Hepatocyte (in vitro differentiated cells): ENCODE data around the gene NPAS3. TPM values are rescaled to one million over a fixed set of nuclear protein-coding genes. Genes with fewer than 3 reads are reported as not detected.

Experiments used
- DNase-seq: peaks from one replicate; pipeline ENCODE4 v3.0.0-alpha.2; 2016; ENCODE audit warnings: low spot score
- H2AFZ ChIP-seq: fragments of 200-600 bp; sonication (generic); 2 replicates; pipeline ENCODE4 v1.6.0; 2016; ENCODE audit warnings: antibody characterized with exemption, mild to moderate bottlenecking
- H3K27ac ChIP-seq: fragments of 200-600 bp; sonication (generic); 2 replicates; pipeline ENCODE4 v1.5.1; 2016; ENCODE audit warnings: mild to moderate bottlenecking
- H3K27me3 ChIP-seq: fragments of 200-600 bp; sonication (generic); 2 replicates; pipeline ENCODE4 v1.6.1; 2016
- H3K36me3 ChIP-seq: fragments of 200-600 bp; sonication (generic); replicated peaks from 2 replicates; pipeline ENCODE4 v1.5.1; 2016; ENCODE audit warnings: low read depth; ENCODE audit not compliant: insufficient read depth
- H3K4me1 ChIP-seq: fragments of 200-600 bp; sonication (generic); 2 replicates; pipeline ENCODE4 v1.5.1; 2016; ENCODE audit warnings: mild to moderate bottlenecking, moderate library complexity; ENCODE audit not compliant: insufficient read depth
- H3K4me2 ChIP-seq: fragments of 200-600 bp; sonication (generic); 2 replicates; pipeline ENCODE4 v1.6.0; 2016
- H3K4me3 ChIP-seq: fragments of 200-600 bp; sonication (generic); 2 replicates; pipeline ENCODE4 v1.5.1; 2016; ENCODE audit warnings: mild to moderate bottlenecking
- H3K79me2 ChIP-seq: fragments of 200-600 bp; sonication (generic); 2 replicates; pipeline ENCODE4 v1.6.0; 2017; ENCODE audit warnings: mild to moderate bottlenecking
- H3K9me2 ChIP-seq: fragments of 200-600 bp; sonication (generic); replicated peaks from 2 replicates; pipeline ENCODE4 v1.6.0; 2017; ENCODE audit warnings: mild to moderate bottlenecking; ENCODE audit not compliant: insufficient read depth
- H3K9me3 ChIP-seq: fragments of 200-600 bp; sonication (generic); 2 replicates; pipeline ENCODE4 v1.5.1; 2016; ENCODE audit warnings: low read depth, mild to moderate bottlenecking
- H4K20me1 ChIP-seq: fragments of 200-600 bp; sonication (generic); 2 replicates; pipeline ENCODE4 v1.6.0; 2016; ENCODE audit warnings: mild to moderate bottlenecking; ENCODE audit not compliant: insufficient read depth, poor library complexity, severe bottlenecking
- EZH2 ChIP-seq: fragments of 200-600 bp; sonication (generic); IDR thresholded peaks from 2 replicates; pipeline ENCODE4 v1.6.1; 2016; ENCODE audit warnings: antibody characterized with exemption, mild to moderate bottlenecking, borderline replicate concordance
- EZH2phosphoT487 ChIP-seq: fragments of 200-600 bp; sonication (generic); IDR thresholded peaks from one replicate; pipeline ENCODE4 v1.6.1; 2018; ENCODE audit warnings: antibody characterized with exemption, mild to moderate bottlenecking, low read depth, moderate library complexity; ENCODE audit not compliant: unreplicated experiment, severe bottlenecking
- WGBS: methylation state at CpG from one replicate; pipeline ENCODE4 v1.1.6; 2016; ENCODE audit warnings: low lambda C conversion rate; ENCODE audit errors: missing lambda C conversion rate; 5-methylcytosine and 5-hydroxymethylcytosine counted together
- polyA plus RNA-seq: library from polyadenylated mRNA; unstranded; fragments of >200 nt; fragmentation: Nextera tagmentation; extraction: Ambion mirVana; gene quantifications from 2 replicates; pipeline ENCODE4 v1.2.1, GENCODE V29; 2016
- total RNA-seq: library from RNA; depleted of rRNA; stranded (reverse); fragments of >200 nt; gene quantifications from 2 replicates; pipeline ENCODE4 v1.2.3, GENCODE V29; 2014
- TF ChIP-seq, protein P1 (sequence below): fragments of 200-600 bp; sonication (generic); IDR thresholded peaks from 2 replicates; pipeline ENCODE4 v1.5.1; 2016; ENCODE audit warnings: antibody characterized with exemption, mild to moderate bottlenecking; ENCODE audit not compliant: poor library complexity

NPAS3 gene
- total and polyA plus RNA-seq, 2 experiments from 2014 or later = 0.11 to 1.1 TPM

DNA sequence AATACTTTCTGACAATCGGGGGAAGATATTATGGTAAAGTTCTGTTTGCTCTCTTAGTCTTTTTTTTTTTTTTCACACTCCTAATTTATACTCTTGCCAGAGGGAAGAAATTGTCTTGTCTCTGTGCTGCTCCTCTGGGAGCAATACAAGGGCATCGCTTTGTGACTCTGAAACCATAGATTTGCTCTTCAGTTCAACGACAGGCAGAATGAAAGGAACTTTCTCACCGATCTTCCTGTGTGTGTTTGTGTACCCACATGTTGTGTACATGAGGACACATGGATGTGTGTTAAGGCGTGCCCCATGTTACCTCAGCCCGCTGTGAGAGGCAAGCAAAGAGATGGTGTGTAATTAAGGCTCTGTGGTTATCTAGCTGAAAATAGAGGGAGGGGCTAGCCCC lies 554.6 kb downstream of the NPAS3 start:
- no peaks in the 10 kb centered on the region for H3K27me3 ChIP-seq
- WGBS = 70% methylated on average over 6 of the region's 6 CpGs
- TF ChIP-seq EZH2phosphoT487 = no peak
- TF ChIP-seq, protein P1, sequence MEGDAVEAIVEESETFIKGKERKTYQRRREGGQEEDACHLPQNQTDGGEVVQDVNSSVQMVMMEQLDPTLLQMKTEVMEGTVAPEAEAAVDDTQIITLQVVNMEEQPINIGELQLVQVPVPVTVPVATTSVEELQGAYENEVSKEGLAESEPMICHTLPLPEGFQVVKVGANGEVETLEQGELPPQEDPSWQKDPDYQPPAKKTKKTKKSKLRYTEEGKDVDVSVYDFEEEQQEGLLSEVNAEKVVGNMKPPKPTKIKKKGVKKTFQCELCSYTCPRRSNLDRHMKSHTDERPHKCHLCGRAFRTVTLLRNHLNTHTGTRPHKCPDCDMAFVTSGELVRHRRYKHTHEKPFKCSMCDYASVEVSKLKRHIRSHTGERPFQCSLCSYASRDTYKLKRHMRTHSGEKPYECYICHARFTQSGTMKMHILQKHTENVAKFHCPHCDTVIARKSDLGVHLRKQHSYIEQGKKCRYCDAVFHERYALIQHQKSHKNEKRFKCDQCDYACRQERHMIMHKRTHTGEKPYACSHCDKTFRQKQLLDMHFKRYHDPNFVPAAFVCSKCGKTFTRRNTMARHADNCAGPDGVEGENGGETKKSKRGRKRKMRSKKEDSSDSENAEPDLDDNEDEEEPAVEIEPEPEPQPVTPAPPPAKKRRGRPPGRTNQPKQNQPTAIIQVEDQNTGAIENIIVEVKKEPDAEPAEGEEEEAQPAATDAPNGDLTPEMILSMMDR = no peak
- no peak for TF ChIP-seq EZH2
- no peaks in the 10 kb centered on the region for H3K36me3 ChIP-seq
- no peaks in the 10 kb centered on the region for H4K20me1 ChIP-seq
- H3K79me2 ChIP-seq = no peaks in the 10 kb centered on the region
- DNase-seq = no peak
- H2AFZ ChIP-seq = no peak overlapping the region
- no peak overlapping the region for H3K27ac ChIP-seq
- no peaks in the 10 kb centered on the region for H3K9me3 ChIP-seq
- H3K4me1 ChIP-seq = no peaks in the 10 kb centered on the region
- no peaks in the 10 kb centered on the region for H3K9me2 ChIP-seq
- H3K4me3 ChIP-seq = no peak overlapping the region
- H3K4me2 ChIP-seq = no peak overlapping the region

DNA sequence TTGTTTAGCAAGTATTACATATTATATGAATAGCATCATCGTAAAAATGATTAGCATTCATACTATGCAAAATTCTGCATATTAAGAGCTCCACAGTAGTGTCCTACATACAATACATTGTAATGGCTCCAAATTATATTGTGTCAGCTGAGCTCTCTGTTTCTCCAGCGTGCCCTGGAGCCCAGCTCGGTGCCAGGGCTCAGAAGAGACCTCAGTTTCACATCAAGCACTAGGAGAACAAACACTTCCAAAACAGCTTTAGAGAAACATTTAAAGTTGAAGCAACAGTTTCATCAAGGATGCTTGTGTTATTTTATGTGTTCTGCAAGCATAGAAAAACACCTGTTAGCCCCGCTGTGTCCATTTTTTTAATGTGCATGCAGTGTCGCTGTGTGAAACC lies 555.3 kb downstream of the NPAS3 start:
- no peak for DNase-seq
- no peak overlapping the region for H3K4me2 ChIP-seq
- TF ChIP-seq EZH2phosphoT487 = no peak
- TF ChIP-seq, protein P1 = no peak
- TF ChIP-seq EZH2 = no peak
- H3K4me1 ChIP-seq = no peaks in the 10 kb centered on the region
- H3K9me3 ChIP-seq = no peaks in the 10 kb centered on the region
- no peaks in the 10 kb centered on the region for H3K27me3 ChIP-seq
- no peaks in the 10 kb centered on the region for H3K79me2 ChIP-seq
- H3K4me3 ChIP-seq = no peak overlapping the region
- no peak overlapping the region for H2AFZ ChIP-seq
- no peaks in the 10 kb centered on the region for H3K9me2 ChIP-seq
- no peak overlapping the region for H3K27ac ChIP-seq
- no peaks in the 10 kb centered on the region for H4K20me1 ChIP-seq
- no peaks in the 10 kb centered on the region for H3K36me3 ChIP-seq
- WGBS = 96% methylated on average over 5 of the region's 5 CpGs

GRCh38 chr14:33499687-33500086 lies 561.0 kb downstream of the NPAS3 start:
- TF ChIP-seq EZH2phosphoT487 (no peak), EZH2 (no peak)
- TF ChIP-seq, protein P1 = no peak
- no peaks in the 10 kb centered on the region for H3K79me2 ChIP-seq
- no peak overlapping the region for H3K4me3 ChIP-seq
- no peak overlapping the region for H3K4me2 ChIP-seq
- H3K9me3 ChIP-seq = no peaks in the 10 kb centered on the region
- no peak overlapping the region for H2AFZ ChIP-seq
- H3K27me3 ChIP-seq = no peaks in the 10 kb centered on the region
- DNase-seq = no peak
- no peaks in the 10 kb centered on the region for H3K9me2 ChIP-seq
- no peak overlapping the region for H3K27ac ChIP-seq
- H4K20me1 ChIP-seq = no peaks in the 10 kb centered on the region
- 88% methylated on average over 7 of the region's 7 CpGs for WGBS
- H3K4me1 ChIP-seq = no peaks in the 10 kb centered on the region
- H3K36me3 ChIP-seq = no peaks in the 10 kb centered on the region
